ENCODE results near the gene MBD4.

DNA sequence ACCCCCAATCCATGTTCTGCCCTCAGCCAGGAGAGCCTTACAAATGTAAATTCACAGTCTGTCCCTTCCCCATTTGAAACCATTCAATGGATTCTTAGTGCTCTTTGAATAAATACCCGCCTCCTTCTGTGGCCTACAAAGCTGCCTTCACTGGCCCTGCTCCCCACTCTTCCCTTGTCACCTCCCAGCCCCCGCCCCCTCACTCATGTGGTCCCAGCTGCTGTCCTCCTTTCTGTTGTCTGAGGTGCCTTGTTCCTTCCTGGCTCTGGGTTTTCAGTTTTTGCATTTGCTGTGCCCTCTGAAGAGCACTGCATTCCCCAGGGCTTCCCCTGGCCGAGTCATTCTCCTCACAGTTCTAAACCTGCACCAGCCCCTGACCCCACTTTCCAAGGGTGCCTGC lies 14.5 kb downstream of the MBD4 start:
- TF ChIP-seq, protein P1, sequence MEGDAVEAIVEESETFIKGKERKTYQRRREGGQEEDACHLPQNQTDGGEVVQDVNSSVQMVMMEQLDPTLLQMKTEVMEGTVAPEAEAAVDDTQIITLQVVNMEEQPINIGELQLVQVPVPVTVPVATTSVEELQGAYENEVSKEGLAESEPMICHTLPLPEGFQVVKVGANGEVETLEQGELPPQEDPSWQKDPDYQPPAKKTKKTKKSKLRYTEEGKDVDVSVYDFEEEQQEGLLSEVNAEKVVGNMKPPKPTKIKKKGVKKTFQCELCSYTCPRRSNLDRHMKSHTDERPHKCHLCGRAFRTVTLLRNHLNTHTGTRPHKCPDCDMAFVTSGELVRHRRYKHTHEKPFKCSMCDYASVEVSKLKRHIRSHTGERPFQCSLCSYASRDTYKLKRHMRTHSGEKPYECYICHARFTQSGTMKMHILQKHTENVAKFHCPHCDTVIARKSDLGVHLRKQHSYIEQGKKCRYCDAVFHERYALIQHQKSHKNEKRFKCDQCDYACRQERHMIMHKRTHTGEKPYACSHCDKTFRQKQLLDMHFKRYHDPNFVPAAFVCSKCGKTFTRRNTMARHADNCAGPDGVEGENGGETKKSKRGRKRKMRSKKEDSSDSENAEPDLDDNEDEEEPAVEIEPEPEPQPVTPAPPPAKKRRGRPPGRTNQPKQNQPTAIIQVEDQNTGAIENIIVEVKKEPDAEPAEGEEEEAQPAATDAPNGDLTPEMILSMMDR (conservative IDR thresholded peaks at IDR 0.05; ENCODE audit: low read depth, low read length), result no peak
- TF ChIP-seq EZH2 (IDR thresholded peaks at IDR 0.05; ENCODE audit: low read length, unreplicated experiment) (no peak), EZH2phosphoT487 (IDR thresholded peaks at IDR 0.05; ENCODE audit: borderline replicate concordance, low read length) (no peak)
